HepG2 (cell line): ENCODE measurements around the gene ANKS1B. TPM values are rescaled to one million over a fixed set of nuclear protein-coding genes. Genes with fewer than 3 reads are reported as not detected.

Experiments used
- ATAC-seq: fragments of 200-7000 bp; cut with Tn5 transposase; 3 replicates; pipeline ENCODE4 v1.9.1; 2020; ENCODE audit warnings: mild to moderate bottlenecking, moderate library complexity
- BruUV-seq: library from RNA; stranded (reverse); fragments of 400-500 nt; replicated peaks from 2 replicates; lab custom pipeline; 2021; lab: Mats Ljungman, UMichigan
- CTCF ChIA-PET: fragments of 300-600 bp; formaldehyde crosslinking; extraction: SDS; loops from one replicate; lab custom pipeline; 2021; ENCODE audit warnings: low total read pairs, inconsistent platforms, low intra/inter-chr PET ratio; lab: Yijun Ruan, JAX
- POLR2A ChIA-PET: fragments of 350-600 bp; sonication (Branson Sonifier 250); formaldehyde crosslinking; loops from one replicate; lab custom pipeline; 2020; ENCODE audit warnings: antibody characterized with exemption, inconsistent platforms; lab: Yijun Ruan, JAX
- DNase-seq: peaks from one replicate; pipeline ENCODE4 v3.0.0-alpha.2; 2015; ENCODE audit warnings: low spot score
- FAIRE-seq: peaks from 3 replicates; lab custom pipeline; 2011; peaks lifted over from hg19 to GRCh38; lab: Jason Lieb, UNC
- H2AFZ ChIP-seq: one replicate; pipeline ENCODE4 v1.6.1; 2011; ENCODE audit warnings: low read length, inconsistent platforms
- H3K27ac ChIP-seq: fragments of 300-600 bp; 3 replicates; pipeline ENCODE4 v1.8.0; 2011; ENCODE audit warnings: mixed run types, mild to moderate bottlenecking, mixed read lengths, low read length, inconsistent platforms; ENCODE audit not compliant: insufficient read depth; ENCODE audit errors: extremely low read length
- H3K27me3 ChIP-seq, 2 experiments: fragments of 200-600 bp in 1 of 2; 2 replicates in 1 of 2; 3 replicates in 1 of 2; pipeline versions ENCODE4 v1.6.0 to v1.8.0; 2011; ENCODE audit warnings: low read length in 2 of 2, mild to moderate bottlenecking in 2 of 2, moderate library complexity in 2 of 2, inconsistent platforms in 1 of 2; ENCODE audit not compliant: insufficient read depth in 2 of 2, control insufficient read depth in 1 of 2
- H3K36me3 ChIP-seq, 2 experiments: fragments of 200-600 bp in 1 of 2; replicated peaks in 1 of 2; 2 replicates in 1 of 2; 3 replicates in 1 of 2; pipeline versions ENCODE4 v1.5.1 to v1.8.0; 2011; ENCODE audit warnings: low read length in 2 of 2, inconsistent platforms in 1 of 2; ENCODE audit not compliant: insufficient read depth in 2 of 2, control insufficient read depth in 1 of 2
- H3K4me1 ChIP-seq: 2 replicates; pipeline ENCODE4 v1.5.1; 2012; ENCODE audit warnings: low read length, inconsistent platforms; ENCODE audit not compliant: insufficient read depth
- H3K4me2 ChIP-seq: 2 replicates; pipeline ENCODE4 v1.6.0; 2011; ENCODE audit warnings: low read depth, low read length, inconsistent platforms
- H3K4me3 ChIP-seq, 3 experiments: fragments of 200-600 bp in 1 of 3; sonication (generic), shearing (Covaris generic) in 1 of 3; replicated peaks in 1 of 3; 2 replicates each; pipeline ENCODE4 v1.5.1; 2011 to 2016; ENCODE audit warnings: low read length in 3 of 3, inconsistent platforms in 2 of 3, low read depth in 2 of 3, mild to moderate bottlenecking in 2 of 3, control low read depth in 1 of 3, mixed read lengths in 1 of 3; ENCODE audit not compliant: insufficient read depth in 1 of 3
- H3K79me2 ChIP-seq: one replicate; pipeline ENCODE4 v1.6.1; 2011; ENCODE audit warnings: low read length, inconsistent platforms; ENCODE audit not compliant: insufficient read depth
- H3K9ac ChIP-seq: 2 replicates; pipeline ENCODE4 v1.6.0; 2011; ENCODE audit warnings: mild to moderate bottlenecking, low read depth, low read length, inconsistent platforms; ENCODE audit not compliant: insufficient read depth
- H3K9me3 ChIP-seq: 2 replicates; pipeline ENCODE4 v1.5.1; 2012; ENCODE audit warnings: mild to moderate bottlenecking, low read length
- H4K20me1 ChIP-seq: 2 replicates; pipeline ENCODE4 v1.6.0; 2011; ENCODE audit warnings: inconsistent platforms, mild to moderate bottlenecking, low read length, moderate library complexity; ENCODE audit not compliant: insufficient read depth
- DMTF1 ChIP-seq: sonication (generic); formaldehyde crosslinking; IDR thresholded peaks from 2 replicates; pipeline ENCODE4 v1.4.0; 2020; ENCODE audit warnings: mild to moderate bottlenecking, missing genetic modification reagents
- JUN ChIP-seq: sonication (generic); formaldehyde crosslinking; IDR thresholded peaks from 2 replicates; pipeline ENCODE4 v1.4.0; 2020; ENCODE audit warnings: mild to moderate bottlenecking, missing genetic modification reagents
- NCOA5 ChIP-seq: sonication (generic); formaldehyde crosslinking; IDR thresholded peaks from 2 replicates; pipeline ENCODE4 v1.4.0; 2020; ENCODE audit warnings: missing genetic modification reagents
- PRDM15 ChIP-seq: sonication (generic); formaldehyde crosslinking; IDR thresholded peaks from 2 replicates; pipeline ENCODE4 v1.4.0; 2020; ENCODE audit warnings: missing genetic modification reagents
- SNAPC5 ChIP-seq: sonication (generic); formaldehyde crosslinking; IDR thresholded peaks from 2 replicates; pipeline ENCODE4 v1.8.1; 2023; ENCODE audit warnings: mild to moderate bottlenecking, missing genetic modification reagents, borderline replicate concordance
- TCF12 ChIP-seq, 2 experiments: fragments of 450-650 bp in 1 of 2; sonication (generic) in 1 of 2; formaldehyde crosslinking in 1 of 2; IDR thresholded peaks; 2 replicates each; pipeline versions ENCODE4 v1.6.1 to v1.8.0; 2017 to 2022; ENCODE audit warnings: antibody characterized with exemption in 1 of 2, mild to moderate bottlenecking in 1 of 2, missing genetic modification reagents in 1 of 2, moderate library complexity in 1 of 2
- YEATS2 ChIP-seq: sonication (generic); formaldehyde crosslinking; IDR thresholded peaks from 2 replicates; pipeline ENCODE4 v1.4.0; 2020; ENCODE audit warnings: missing genetic modification reagents, borderline replicate concordance
- ZBTB37 ChIP-seq: sonication (generic); formaldehyde crosslinking; IDR thresholded peaks from 2 replicates; pipeline ENCODE4 v1.4.0; 2020; ENCODE audit warnings: mild to moderate bottlenecking, missing genetic modification reagents
- ZNF260 ChIP-seq: sonication (generic); formaldehyde crosslinking; IDR thresholded peaks from 2 replicates; pipeline ENCODE4 v1.4.0; 2020; ENCODE audit warnings: missing genetic modification reagents, low read depth, mild to moderate bottlenecking, borderline replicate concordance
- ZNF468 ChIP-seq: sonication (generic); formaldehyde crosslinking; IDR thresholded peaks from 2 replicates; pipeline ENCODE4 v1.8.0; 2022; ENCODE audit warnings: mild to moderate bottlenecking, moderate library complexity, missing genetic modification reagents
- ZNF614 ChIP-seq: IDR thresholded peaks from 2 replicates; pipeline ENCODE4 v1.6.1; 2018; ENCODE audit warnings: missing biosample characterization, missing genetic modification reagents, inconsistent platforms, borderline replicate concordance
- ZNF691 ChIP-seq: sonication (generic); formaldehyde crosslinking; IDR thresholded peaks from 2 replicates; pipeline ENCODE4 v1.4.0; 2020; ENCODE audit warnings: missing genetic modification reagents, low read depth, mild to moderate bottlenecking, borderline replicate concordance
- WGBS: methylation state at CpG from one replicate; pipeline ENCODE4 v1.1.6; 2017; ENCODE audit warnings: low lambda C conversion rate; 5-methylcytosine and 5-hydroxymethylcytosine counted together
- in situ Hi-C: cut with HindIII; loops from 2 replicates; pipeline ENCODE4 v1.10.0; 2017; ENCODE audit warnings: low pct_unique_long_range_greater_than_20kb; ENCODE audit not compliant: extremely low pct_ligation_motif_present
- intact Hi-C: fragments of 100-400 bp; cut with micrococcal nuclease; formaldehyde crosslinking; loops from one replicate; pipeline ENCODE4 v1.10.0; 2022; ENCODE audit not compliant: unreplicated experiment
- polyA plus RNA-seq, 8 experiments: library from polyadenylated mRNA; depleted of rRNA in 3 of 8; stranded (reverse) in 7 of 8; unstranded in 1 of 8; fragments of >200 nt; fragmentation: Illumina TruSeq in 4 of 8; extraction: Trizol in 4 of 8; gene quantifications; 2 replicates each; pipeline versions ENCODE4 v1.2.1 to v1.2.3, GENCODE V29; 2011 to 2016; ENCODE audit warnings: low read depth in 4 of 8, missing spikeins in 1 of 8, mixed read lengths in 1 of 8; ENCODE audit not compliant: insufficient read depth in 1 of 8
- total RNA-seq, 5 experiments: library from RNA; depleted of rRNA; stranded (reverse); fragments of >200 nt; fragmentation: Illumina TruSeq; extraction: Trizol; gene quantifications; 2 replicates each; pipeline ENCODE4 v1.2.3, GENCODE V29; 2016; ENCODE audit warnings: low read depth in 1 of 5

The ANKS1B gene
- total and polyA plus RNA-seq, 2 of the 13 experiments (the other 11 are each of a cell fraction or from before 2014, with no cell fraction given): 0.15 TPM; not detected in 1

GRCh38 chr12:99176871-99177270 lies 807.9 kb downstream of the ANKS1B start (continued):
- TF ChIP-seq TCF12 (IDR thresholded peaks at IDR 0.05) (no peak), TCF12 (CRISPR knock-in tag; IDR thresholded peaks at IDR 0.05) (no peak), SNAPC5 (CRISPR knock-in tag) (no peak), ZNF691 (CRISPR knock-in tag) (no peak), ZNF468 (CRISPR knock-in tag) (no peak), JUN (no peak)

- POLR2A ChIA-PET: no interaction called here
- 1% methylated on average over 5 of the region's 5 CpGs for WGBS
- TF ChIP-seq PRDM15 (no peak), ZBTB37 (CRISPR knock-in tag) (no peak), YEATS2 (CRISPR knock-in tag) (no peak), NCOA5 (CRISPR knock-in tag) (no peak), ZNF614 (CRISPR knock-in tag) (no peak), DMTF1 (CRISPR knock-in tag) (no peak), ZNF260 (no peak)
These were observed 814.3 kb downstream of the ANKS1B start for GRCh38 chr12:99170461-99170860.

More at GRCh38 chr12:99170461-99170860, 814.3 kb downstream of the ANKS1B start:
- Histone ChIP-seq H3K79me2 (no peaks in the 10 kb centered on the region), H3K27ac (no peak overlapping the region), H2AFZ (no peak overlapping the region), H3K36me3 (no peaks in the 10 kb centered on the region), H3K4me1 (no peaks in the 10 kb centered on the region), H3K27me3 (no peaks in the 10 kb centered on the region; a peak in 1 of 5 replicates), H3K4me2 (no peak overlapping the region), H3K9me3 (no peaks in the 10 kb centered on the region), H3K9ac (no peak overlapping the region), H3K4me3 (no peak overlapping the region), H4K20me1 (no peaks in the 10 kb centered on the region)
- FAIRE-seq (no peak), ATAC-seq (no peak), DNase-seq (no peak)
- in situ Hi-C loops (no loop called here), intact Hi-C loops (no loop called here)
- BruUV-seq: no TSS peak
- CTCF ChIA-PET: no interaction called here
